Stimulated activated CD4-positive, alpha-beta T cell treated with anti-CD3 and anti-CD28 coated beads, Interleukin-12 subunit alpha, Interleukin-12 subunit beta, amount 100 ng/mL, for 4 hours (primary cell): Measurements from ENCODE around the gene SMAD2.
A peak's percentile ranks its signal among the peaks of the same experiment; 100 is the strongest.

ENCODE experiments used
- DNase-seq: peaks from one replicate; pipeline ENCODE4 v3.0.0-alpha.2; 2020

SMAD2 gene

GRCh38 chr18:47893939-47894699, 36.3 kb downstream of the SMAD2 start:
- DNase-seq = no peak

- DNase-seq = no peak
Observed at GRCh38 chr18:47893047-47893446, 37.4 kb downstream of the SMAD2 start.

- DNase-seq = no peak
Observed at GRCh38 chr18:47888156-47888555, 42.3 kb downstream of the SMAD2 start.

- DNase-seq = no peak
Observed at GRCh38 chr18:47887227-47887626, 43.2 kb downstream of the SMAD2 start.

GRCh38 chr18:47883771-47884413, 46.6 kb downstream of the SMAD2 start:
- DNase-seq = peak; percentile 8

GRCh38 chr18:47882641-47883040, 47.8 kb downstream of the SMAD2 start:
- no peak for DNase-seq

GRCh38 chr18:47881752-47882455, 48.6 kb downstream of the SMAD2 start:
- no peak for DNase-seq

- DNase-seq = no peak
Observed at GRCh38 chr18:47881042-47881441, 49.4 kb downstream of the SMAD2 start.

- no peak for DNase-seq
Observed at GRCh38 chr18:47877892-47878291, 52.6 kb downstream of the SMAD2 start.

GRCh38 chr18:47876813-47877212, 53.6 kb downstream of the SMAD2 start:
- no peak for DNase-seq

- DNase-seq = no peak
Observed at GRCh38 chr18:47873625-47874024, 56.8 kb downstream of the SMAD2 start.

GRCh38 chr18:47872426-47872825, 58.0 kb downstream of the SMAD2 start:
- DNase-seq = no peak

- DNase-seq = no peak
Observed at GRCh38 chr18:47871288-47871687, 59.2 kb downstream of the SMAD2 start.

- DNase-seq = no peak
Observed at GRCh38 chr18:47870605-47871004, 59.9 kb downstream of the SMAD2 start.

GRCh38 chr18:47868744-47869143, 61.7 kb downstream of the SMAD2 start:
- no peak for DNase-seq

- no peak for DNase-seq
Observed at GRCh38 chr18:47865183-47865582, 65.3 kb downstream of the SMAD2 start.

GRCh38 chr18:47863041-47863440, 67.4 kb downstream of the SMAD2 start:
- no peak for DNase-seq

- no peak for DNase-seq
Observed at GRCh38 chr18:47858607-47859006, 71.9 kb downstream of the SMAD2 start.

- no peak for DNase-seq
Observed at GRCh38 chr18:47847635-47848034, 82.8 kb downstream of the SMAD2 start.

GRCh38 chr18:47846431-47846830, 84.0 kb downstream of the SMAD2 start:
- no peak for DNase-seq

- no peak for DNase-seq
Observed at GRCh38 chr18:47844828-47845498, 85.5 kb downstream of the SMAD2 start.

GRCh38 chr18:47842836-47843235, 87.6 kb downstream of the SMAD2 start:
- DNase-seq = no peak

GRCh38 chr18:47838396-47838795, 92.1 kb downstream of the SMAD2 start:
- no peak for DNase-seq
